Transverse colon (tissue), 4 donors: ENCODE results near the gene NRARP. TPM values are rescaled to one million over a fixed set of nuclear protein-coding genes. Genes with fewer than 3 reads are reported as not detected.

ENCODE experiments used
- DNase-seq: peaks from one replicate; pipeline ENCODE4 v3.0.0-alpha.2; 2019
- H3K27ac ChIP-seq, 4 donors: fragments of 200-600 bp; sonication (generic); 2 replicates each; pipeline ENCODE4 v1.5.1; 2016 to 2018; ENCODE audit warnings: inconsistent platforms in 4 of 4
- H3K27me3 ChIP-seq: fragments of 200-600 bp; sonication (generic); 2 replicates; pipeline ENCODE4 v1.5.1; 2017; ENCODE audit warnings: inconsistent platforms
- H3K36me3 ChIP-seq, 4 donors: fragments of 200-600 bp; sonication (generic); 2 replicates each; pipeline ENCODE4 v1.5.1; 2017 to 2019; ENCODE audit warnings: inconsistent platforms in 4 of 4
- H3K4me1 ChIP-seq, 4 donors: fragments of 200-600 bp; sonication (generic); 2 replicates each; pipeline ENCODE4 v1.5.1; 2017 to 2020; ENCODE audit warnings: inconsistent platforms in 4 of 4
- H3K4me3 ChIP-seq, 4 donors: fragments of 200-600 bp; sonication (generic); 1 replicate in 1 of 4; 2 replicates in 3 of 4; pipeline versions ENCODE4 v1.5.1 to v1.6.1; 2017 to 2019; ENCODE audit warnings: inconsistent platforms in 4 of 4
- H3K9me3 ChIP-seq, 2 donors: fragments of 200-600 bp; sonication (generic); 2 replicates each; pipeline ENCODE4 v1.5.1; 2017 to 2019; ENCODE audit warnings: inconsistent platforms in 2 of 2
- CTCF ChIP-seq, 5 experiments: fragments of 200-600 bp in 3 of 5; fragments of 450-650 bp in 2 of 5; sonication (generic) in 3 of 5; IDR thresholded peaks; 1 replicate in 2 of 5; 2 replicates in 3 of 5; pipeline ENCODE4 v1.5.1; 2016 to 2017; ENCODE audit warnings: antibody characterized with exemption in 5 of 5, inconsistent platforms in 3 of 5, mild to moderate bottlenecking in 2 of 5, moderate library complexity in 1 of 5
- EP300 ChIP-seq: sonication (generic); formaldehyde crosslinking; IDR thresholded peaks from one replicate; pipeline ENCODE4 v1.6.1; 2017; ENCODE audit warnings: antibody characterized with exemption, low read depth
- POLR2A ChIP-seq: fragments of 450-650 bp; IDR thresholded peaks from one replicate; pipeline ENCODE4 v1.6.1; 2016; ENCODE audit warnings: antibody characterized with exemption, mild to moderate bottlenecking, moderate library complexity
- POLR2AphosphoS5 ChIP-seq, 3 donors: sonication (generic); formaldehyde crosslinking; IDR thresholded peaks; one replicate each; pipeline ENCODE4 v1.6.1; 2016; ENCODE audit warnings: antibody characterized with exemption in 3 of 3
- WGBS, 2 donors: methylation state at CpG; one replicate each; pipeline ENCODE4 v1.1.5; 2018; ENCODE audit warnings: low coverage in 1 of 2; 5-methylcytosine and 5-hydroxymethylcytosine counted together
- in situ Hi-C, 4 donors: fragments of 200-750 bp; cut with MboI; loops; one replicate each; pipeline versions ENCODE4 v1.15.0 to v1.15.1; 2017; ENCODE audit warnings: low sequenced_read_pairs in 3 of 4, low pct_ligation_motif_present in 1 of 4, low pct_unique_long_range_greater_than_20kb in 1 of 4
- intact Hi-C: fragments of 100-400 bp; cut with DNase I; formaldehyde crosslinking; loops from one replicate; pipeline ENCODE4 v1.15.1; 2023; ENCODE audit warnings: low total_unique reads
- total RNA-seq, 4 donors: library from RNA; depleted of rRNA; stranded (reverse); fragments of >200 nt; gene quantifications; one replicate each; pipeline ENCODE4 v1.1.0, GENCODE V29; 2016

The NRARP gene
- total RNA-seq, 4 donors from 2014 or later = 92.0 to 343 (median 134) TPM

GRCh38 chr9:137278721-137279711 lies 23.1 kb downstream of the NRARP start:
- peaks cover 13 to 51% (median 29%) of the 10 kb centered on the region in 4 donors for H3K4me1 ChIP-seq
- peak overlapping the region; percentile 46 to 74 (median 56) for H3K4me3 ChIP-seq
- TF ChIP-seq POLR2AphosphoS5 (IDR thresholded peaks at IDR 0.05) = no peak
- no peak for TF ChIP-seq CTCF (IDR thresholded peaks at IDR 0.05)
- no peak for TF ChIP-seq EP300
- TF ChIP-seq POLR2A = no peak
- no peak for DNase-seq
- no peaks in the 10 kb centered on the region for H3K36me3 ChIP-seq
- H3K27ac ChIP-seq = peak overlapping the region; percentile 86 to 95 (median 90)
- 85 to 93% methylated on average over 27 to 130 of the region's 139 CpGs for WGBS, 2 donors
- intact Hi-C loops (no loop called here), in situ Hi-C loops (loop anchor here in 2 of 4 donors (25.0 kb wide), 1 partner anchor 133 kb away; the partner anchor contains the start of genes EXD3 (in 2 of the 2) and NOXA1 (in 2 of the 2))
- H3K27me3 ChIP-seq = peaks cover 9% of the 10 kb centered on the region
- no peaks in the 10 kb centered on the region for H3K9me3 ChIP-seq

- Histone ChIP-seq H3K4me1 (peaks cover 13 to 53% (median 30%) of the 10 kb centered on the region in 4 donors), H3K9me3 (no peaks in the 10 kb centered on the region), H3K4me3 (peak overlapping the region; percentile 46 to 74 (median 56)), H3K36me3 (peaks cover 0 to 1% (median 0%) of the 10 kb centered on the region in 4 donors), H3K27me3 (peaks cover 9% of the 10 kb centered on the region), H3K27ac (peak overlapping the region; percentile 86 to 95 (median 90))
- peak; percentile 50 for DNase-seq
- intact Hi-C loops = no loop called here
- in situ Hi-C loops = loop anchor here in 2 of 4 donors (25.0 kb wide), 1 partner anchor 134 kb away; the partner anchor contains the start of genes EXD3 (in 2 of the 2) and NOXA1 (in 2 of the 2)
- TF ChIP-seq CTCF (IDR thresholded peaks at IDR 0.05) (no peak), POLR2AphosphoS5 (IDR thresholded peaks at IDR 0.05) (no peak), POLR2A (no peak), EP300 (no peak)
- WGBS, 2 donors = 9% methylated on average over 25 of the region's 54 CpGs; no CpG with 5 or more reads in 1 of the 2 donors
Measured at GRCh38 chr9:137278061-137278701, 23.9 kb downstream of the NRARP start.

DNA sequence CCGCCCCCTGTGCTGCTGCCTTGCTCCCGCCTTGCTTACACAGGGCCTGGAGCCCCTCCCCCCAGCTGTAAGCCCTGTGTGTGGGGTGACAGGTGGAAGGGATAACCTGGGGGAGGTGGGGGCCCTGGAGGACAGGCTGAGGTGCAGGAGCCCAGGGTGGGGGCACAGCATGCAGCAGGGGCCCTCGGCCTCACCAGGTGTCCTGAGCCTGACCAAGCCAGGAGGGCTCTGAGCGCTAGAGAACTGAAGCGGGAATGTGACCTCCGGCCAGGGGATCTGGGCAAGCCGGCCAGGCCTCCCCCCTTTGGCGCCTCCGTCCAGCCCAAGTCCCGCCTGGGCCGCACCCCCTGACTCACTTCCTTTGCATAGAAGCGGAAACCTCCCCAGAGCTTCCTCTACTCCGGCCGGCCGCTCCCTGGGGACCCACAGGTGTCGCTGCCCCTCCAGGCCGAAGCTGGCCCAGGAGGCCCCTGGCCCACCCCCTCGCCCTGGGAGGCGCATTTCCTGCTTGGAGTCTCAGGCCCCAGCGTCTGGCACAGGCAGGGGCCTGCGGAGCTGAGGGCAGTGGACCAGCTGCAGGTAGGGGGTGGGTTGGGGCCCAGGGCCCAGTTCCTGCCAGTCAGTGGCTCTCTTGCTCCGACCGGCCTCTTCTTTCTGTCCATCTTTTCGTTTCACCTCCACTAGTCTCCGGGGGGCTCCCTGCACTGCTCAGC lies 24.6 kb downstream of the NRARP start, which contains the start of gene TOR4A:
Gene TOR4A (plus strand): TSS at position 398 of the 713 bp plus-strand sequence. CDS start 964 bp downstream, outside the sequence.
- Histone ChIP-seq H3K4me1 (peaks cover 13 to 53% (median 30%) of the 10 kb centered on the region in 4 donors), H3K9me3 (no peaks in the 10 kb centered on the region), H3K4me3 (peak within 1 kb of the TSS; percentile 46 to 74 (median 56)), H3K27ac (peak within 1 kb of the TSS; percentile 86 to 95 (median 90)), H3K27me3 (peaks cover 9% of the 10 kb centered on the region), H3K36me3 (peaks cover 0 to 8% (median 2%) of the 10 kb centered on the region in 4 donors)
- DNase-seq = peak; percentile 93
- intact Hi-C loops = no loop called here
- WGBS, 2 donors = 6 to 18% methylated on average over 2 to 8 of the region's 25 CpGs
- TF ChIP-seq CTCF (IDR thresholded peaks at IDR 0.05) (peak; percentile 9 to 50 (median 21)), EP300 (no peak), POLR2A (peak; percentile 91), POLR2AphosphoS5 (IDR thresholded peaks at IDR 0.05) (peak; percentile 62 to 94 (median 93))
- in situ Hi-C loops = loop anchor here in 2 of 4 donors (25.0 kb wide), 1 partner anchor 135 kb away; the partner anchor contains the start of genes EXD3 (in 2 of the 2) and NOXA1 (in 2 of the 2)
